HAP-1 (cell line): ENCODE measurements around the gene FGD2.
"Not testable (repeated sequence)": the region's sequence is repeated elsewhere in the genome, so short reads cannot be mapped to it uniquely, and the experiment has no call there.

ENCODE experiments used
- DNase-seq, 2 experiments: peaks; one replicate each; pipeline ENCODE4 v3.0.0-alpha.2; 2016 to 2020; ENCODE audit warnings: low spot score in 2 of 2
- H3K27me3 ChIP-seq: fragments of 250-450 bp; sonication (Bioruptor Pico); 2 replicates; pipeline ENCODE4 v1.5.1; 2020; ENCODE audit warnings: low read depth, mild to moderate bottlenecking, moderate library complexity
- H3K36me3 ChIP-seq: fragments of 250-450 bp; sonication (Bioruptor Pico); replicated peaks from 2 replicates; pipeline ENCODE4 v1.5.1; 2020; ENCODE audit warnings: mild to moderate bottlenecking
- H3K4me1 ChIP-seq: fragments of 250-450 bp; sonication (Bioruptor Pico); 2 replicates; pipeline ENCODE4 v1.5.1; 2020; ENCODE audit warnings: mild to moderate bottlenecking
- H3K4me3 ChIP-seq: fragments of 250-450 bp; sonication (Bioruptor Pico); 2 replicates; pipeline ENCODE4 v1.5.1; 2020; ENCODE audit warnings: mild to moderate bottlenecking, moderate library complexity
- H3K9me3 ChIP-seq: fragments of 250-450 bp; sonication (Bioruptor Pico); 2 replicates; pipeline ENCODE4 v1.5.1; 2020; ENCODE audit warnings: mild to moderate bottlenecking, moderate library complexity
- in situ Hi-C: fragments of 300-500 bp; cut with MboI; formaldehyde crosslinking; loops from 3 replicates; pipeline ENCODE4 v1.14.3; 2020; ENCODE audit warnings: low sequenced_read_pairs, inconsistent platforms, mixed read lengths

Gene FGD2

GRCh38 chr6:36990401-36990800, 15.1 kb upstream of the FGD2 start:
- H3K4me3 ChIP-seq, H3K9me3 ChIP-seq, H3K4me1 ChIP-seq, H3K36me3 ChIP-seq, in situ Hi-C loops, DNase-seq, H3K27me3 ChIP-seq: not testable (repeated sequence)

- in situ Hi-C loops, result no loop called here
- no peaks in the 10 kb centered on the region for H3K4me1 ChIP-seq
- H3K36me3 ChIP-seq, result no peaks in the 10 kb centered on the region
- H3K4me3 ChIP-seq, result no peak overlapping the region
- DNase-seq, result no peak
- H3K9me3 ChIP-seq, result no peaks in the 10 kb centered on the region
- H3K27me3 ChIP-seq, result no peaks in the 10 kb centered on the region
These were observed 7.4 kb upstream of the FGD2 start for GRCh38 chr6:36997811-36998722.

GRCh38 chr6:36998723-36999038, 6.8 kb upstream of the FGD2 start:
- Histone ChIP-seq H3K4me3 (no peak overlapping the region), H3K4me1 (no peaks in the 10 kb centered on the region), H3K36me3 (no peaks in the 10 kb centered on the region), H3K27me3 (no peaks in the 10 kb centered on the region), H3K9me3 (no peaks in the 10 kb centered on the region)
- in situ Hi-C loops, result no loop called here
- no peak for DNase-seq

GRCh38 chr6:36999061-36999750, 6.2 kb upstream of the FGD2 start:
- H3K36me3 ChIP-seq, result no peaks in the 10 kb centered on the region
- no peak overlapping the region for H3K4me3 ChIP-seq
- in situ Hi-C loops, result no loop called here
- no peaks in the 10 kb centered on the region for H3K4me1 ChIP-seq
- no peaks in the 10 kb centered on the region for H3K27me3 ChIP-seq
- no peak for DNase-seq
- no peaks in the 10 kb centered on the region for H3K9me3 ChIP-seq

- Histone ChIP-seq H3K9me3 (no peaks in the 10 kb centered on the region), H3K4me1 (no peaks in the 10 kb centered on the region), H3K27me3 (no peaks in the 10 kb centered on the region), H3K36me3 (no peaks in the 10 kb centered on the region), H3K4me3 (no peak overlapping the region)
- DNase-seq, result no peak
- in situ Hi-C loops, result loop anchor here (25.0 kb wide), 1 partner anchor 387 kb away; no protein-coding TSS in a partner anchor
These were observed 5.7 kb upstream of the FGD2 start for GRCh38 chr6:36999751-37000125.

- no peaks in the 10 kb centered on the region for H3K9me3 ChIP-seq
- H3K4me1 ChIP-seq, result no peaks in the 10 kb centered on the region
- H3K4me3 ChIP-seq, result no peak overlapping the region
- no peaks in the 10 kb centered on the region for H3K27me3 ChIP-seq
- DNase-seq, result no peak
- H3K36me3 ChIP-seq, result no peaks in the 10 kb centered on the region
- in situ Hi-C loops, result loop anchor here (25.0 kb wide), 1 partner anchor 392 kb away; no protein-coding TSS in a partner anchor
These were observed 1.1 kb upstream of the FGD2 start for GRCh38 chr6:37004044-37004980.

GRCh38 chr6:37005827-37006567, 542 bp downstream of the FGD2 start:
- no peaks in the 10 kb centered on the region for H3K4me1 ChIP-seq
- no peaks in the 10 kb centered on the region for H3K27me3 ChIP-seq
- H3K9me3 ChIP-seq, result no peaks in the 10 kb centered on the region
- no peaks in the 10 kb centered on the region for H3K36me3 ChIP-seq
- no peak overlapping the region for H3K4me3 ChIP-seq
- no peak for DNase-seq
- in situ Hi-C loops, result loop anchor here (25.0 kb wide), 1 partner anchor 394 kb away; no protein-coding TSS in a partner anchor

GRCh38 chr6:37006793-37007339, 1.4 kb downstream of the FGD2 start:
- in situ Hi-C loops, result loop anchor here (25.0 kb wide), 1 partner anchor 395 kb away; no protein-coding TSS in a partner anchor
- Histone ChIP-seq H3K9me3 (no peaks in the 10 kb centered on the region), H3K4me1 (no peaks in the 10 kb centered on the region), H3K36me3 (no peaks in the 10 kb centered on the region), H3K27me3 (no peaks in the 10 kb centered on the region), H3K4me3 (no peak overlapping the region)
- no peak for DNase-seq

- in situ Hi-C loops, result loop anchor here (25.0 kb wide), 1 partner anchor 395 kb away; no protein-coding TSS in a partner anchor
- Histone ChIP-seq H3K4me3 (no peak overlapping the region), H3K9me3 (no peaks in the 10 kb centered on the region), H3K4me1 (no peaks in the 10 kb centered on the region), H3K27me3 (no peaks in the 10 kb centered on the region), H3K36me3 (no peaks in the 10 kb centered on the region)
- DNase-seq, result no peak
These were observed 2.0 kb downstream of the FGD2 start for GRCh38 chr6:37007340-37008043.

GRCh38 chr6:37008484-37009465, 3.3 kb downstream of the FGD2 start:
- no peaks in the 10 kb centered on the region for H3K36me3 ChIP-seq
- H3K9me3 ChIP-seq, result no peaks in the 10 kb centered on the region
- H3K27me3 ChIP-seq, result no peaks in the 10 kb centered on the region
- H3K4me1 ChIP-seq, result no peaks in the 10 kb centered on the region
- no peak for DNase-seq
- in situ Hi-C loops, result loop anchor here (25.0 kb wide), 1 partner anchor 396 kb away; no protein-coding TSS in a partner anchor
- no peak overlapping the region for H3K4me3 ChIP-seq

- Histone ChIP-seq H3K9me3 (no peaks in the 10 kb centered on the region), H3K27me3 (no peaks in the 10 kb centered on the region), H3K4me3 (no peak overlapping the region), H3K36me3 (no peaks in the 10 kb centered on the region), H3K4me1 (no peaks in the 10 kb centered on the region)
- in situ Hi-C loops, result loop anchor here (25.0 kb wide), 1 partner anchor 398 kb away; no protein-coding TSS in a partner anchor
- no peak for DNase-seq
These were observed 5.0 kb downstream of the FGD2 start for GRCh38 chr6:37010402-37010892.
